Measurements from ENCODE around the gene SPOCK1.

The SPOCK1 gene

DNA sequence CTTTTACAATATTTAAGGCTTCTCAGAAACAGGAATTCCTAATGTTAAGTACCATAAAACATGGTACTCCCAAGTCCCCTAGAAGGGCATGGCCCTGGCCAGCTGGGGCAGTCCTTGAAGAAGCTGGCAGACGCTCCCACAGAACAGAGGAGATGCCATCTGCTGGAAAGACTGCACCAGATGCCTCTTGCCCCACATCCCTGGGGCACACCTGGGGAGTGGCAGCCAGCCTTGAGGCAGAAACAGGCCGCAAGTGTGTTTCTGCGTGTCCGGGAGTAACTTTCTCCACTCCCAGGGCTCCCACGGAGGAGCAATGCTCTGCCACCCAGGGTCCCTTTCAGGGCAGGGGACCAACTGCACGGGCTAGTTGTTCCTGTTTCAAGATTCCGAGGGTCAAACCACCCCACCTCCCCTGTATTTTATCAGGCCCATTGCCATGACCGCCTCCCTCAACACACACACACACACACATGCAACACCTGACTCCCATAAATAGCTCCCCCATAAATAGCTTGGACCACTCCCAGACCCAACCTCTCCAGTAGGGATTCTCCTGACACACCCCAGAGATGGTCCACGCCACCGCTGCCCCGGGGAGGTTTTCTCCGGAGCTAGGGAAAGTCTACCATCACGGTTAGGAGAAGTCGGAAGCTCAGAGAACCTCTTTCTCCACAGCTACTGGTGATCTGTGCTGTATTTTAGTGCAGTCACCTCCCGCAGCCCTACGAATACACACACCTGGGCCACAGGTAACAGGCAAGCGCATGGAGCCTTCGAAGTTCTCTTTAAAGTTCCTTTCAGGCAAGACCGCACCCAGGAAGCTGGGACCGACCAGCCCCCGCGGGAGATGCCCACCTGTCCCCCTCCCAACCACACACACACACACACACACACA lies 1.5 kb downstream of the SPOCK1 start:
- no peak overlapping the region for H3K4me3 ChIP-seq (ENCODE audit: low read length in 2 of 2)
- no peak overlapping the region for H3K9ac ChIP-seq (ENCODE audit: low read depth in 1 of 2, low read length in 2 of 2)
- no peaks in the 10 kb centered on the region for H3K4me1 ChIP-seq (ENCODE audit: control insufficient read depth in 2 of 2, insufficient read depth in 2 of 2, low read length in 2 of 2)
- H3K27me3 ChIP-seq (ENCODE audit: control insufficient read depth in 2 of 2, insufficient read depth in 2 of 2, low read length in 2 of 2), result peaks cover 13 to 18% of the 10 kb centered on the region in 2 donors
- H3K27ac ChIP-seq (ENCODE audit: low read depth in 2 of 2, low read length in 2 of 2), result no peak overlapping the region
- no peaks in the 10 kb centered on the region for H3K36me3 ChIP-seq (ENCODE audit: control insufficient read depth in 2 of 2, insufficient read depth in 2 of 2, low read length in 2 of 2)
- no peaks in the 10 kb centered on the region for H3K9me3 ChIP-seq (ENCODE audit: control insufficient read depth in 2 of 2, low read length in 2 of 2)

DNA sequence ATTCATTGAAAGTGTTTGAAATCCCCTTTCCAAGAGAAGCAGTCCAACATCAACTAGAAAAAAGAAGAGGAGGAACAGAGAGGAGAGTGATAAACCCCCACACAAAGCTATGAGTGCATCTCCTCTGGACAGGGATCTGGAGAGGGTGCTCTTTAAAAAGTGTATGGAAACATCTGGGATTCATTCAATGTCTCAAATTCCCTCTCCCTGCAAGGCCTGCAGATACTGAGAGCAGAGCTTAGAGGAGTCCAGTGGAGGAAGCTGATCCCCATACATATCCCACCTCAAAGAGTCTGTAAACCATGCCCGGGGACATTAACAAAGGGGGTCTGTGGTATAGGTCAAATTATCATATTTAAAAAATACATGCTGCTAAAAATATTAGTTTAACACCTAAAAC lies 2.2 kb downstream of the SPOCK1 start:
- Histone ChIP-seq H3K9me3 (ENCODE audit: control insufficient read depth in 2 of 2, low read length in 2 of 2) (no peaks in the 10 kb centered on the region), H3K36me3 (ENCODE audit: control insufficient read depth in 2 of 2, insufficient read depth in 2 of 2, low read length in 2 of 2) (no peaks in the 10 kb centered on the region), H3K9ac (ENCODE audit: low read depth in 1 of 2, low read length in 2 of 2) (no peak overlapping the region), H3K27ac (ENCODE audit: low read depth in 2 of 2, low read length in 2 of 2) (no peak overlapping the region), H3K27me3 (ENCODE audit: control insufficient read depth in 2 of 2, insufficient read depth in 2 of 2, low read length in 2 of 2) (peaks cover 13 to 18% of the 10 kb centered on the region in 2 donors), H3K4me1 (ENCODE audit: control insufficient read depth in 2 of 2, insufficient read depth in 2 of 2, low read length in 2 of 2) (no peaks in the 10 kb centered on the region), H3K4me3 (ENCODE audit: low read length in 2 of 2) (no peak overlapping the region)

DNA sequence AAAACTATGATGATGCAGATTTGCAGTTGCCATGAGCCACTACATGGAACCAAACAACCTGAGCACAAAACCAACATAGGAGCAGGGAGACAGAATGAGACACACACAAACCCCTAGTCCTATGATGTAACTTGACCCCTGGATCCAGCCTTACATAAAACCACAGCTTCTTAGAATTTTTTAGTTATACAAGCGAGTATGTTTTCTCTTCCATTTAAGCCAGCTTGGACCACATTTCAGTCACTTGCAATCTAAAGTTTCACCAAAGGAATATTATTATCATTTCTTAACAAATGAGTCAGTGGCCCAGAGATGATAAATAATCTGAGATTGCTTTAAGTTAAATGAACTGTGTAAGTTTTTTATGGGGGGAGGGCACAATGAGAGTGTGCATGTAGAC lies 6.8 kb downstream of the SPOCK1 start:
- H3K27me3 ChIP-seq (ENCODE audit: control insufficient read depth in 2 of 2, insufficient read depth in 2 of 2, low read length in 2 of 2), result peaks cover 0 to 6% of the 10 kb centered on the region in 2 donors
- no peak overlapping the region for H3K27ac ChIP-seq (ENCODE audit: low read depth in 2 of 2, low read length in 2 of 2)
- no peaks in the 10 kb centered on the region for H3K36me3 ChIP-seq (ENCODE audit: control insufficient read depth in 2 of 2, insufficient read depth in 2 of 2, low read length in 2 of 2)
- H3K9ac ChIP-seq (ENCODE audit: low read depth in 1 of 2, low read length in 2 of 2), result no peak overlapping the region
- H3K4me1 ChIP-seq (ENCODE audit: control insufficient read depth in 2 of 2, insufficient read depth in 2 of 2, low read length in 2 of 2), result no peaks in the 10 kb centered on the region
- no peaks in the 10 kb centered on the region for H3K9me3 ChIP-seq (ENCODE audit: control insufficient read depth in 2 of 2, low read length in 2 of 2)
- no peak overlapping the region for H3K4me3 ChIP-seq (ENCODE audit: low read length in 2 of 2)

DNA sequence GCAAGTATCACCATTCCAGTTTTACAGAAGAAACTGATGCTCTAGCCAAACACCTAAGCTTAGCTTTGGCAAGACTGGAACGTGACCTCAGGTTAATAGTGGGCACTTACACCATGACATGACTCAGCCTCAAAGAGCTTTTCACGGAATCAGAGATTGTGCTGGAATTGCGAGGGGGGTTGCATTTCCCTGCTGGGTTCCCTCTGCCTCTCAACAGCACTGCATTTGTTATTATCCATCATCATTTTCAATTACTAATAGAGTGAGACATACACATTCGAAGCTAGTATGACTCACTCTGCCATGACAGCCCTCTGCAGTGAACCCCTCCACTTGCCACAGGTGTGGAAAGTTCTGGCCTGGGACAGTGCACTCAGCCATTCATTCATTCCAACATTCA lies 8.0 kb downstream of the SPOCK1 start:
- Histone ChIP-seq H3K9ac (ENCODE audit: low read depth in 1 of 2, low read length in 2 of 2) (no peak overlapping the region), H3K9me3 (ENCODE audit: control insufficient read depth in 2 of 2, low read length in 2 of 2) (no peaks in the 10 kb centered on the region), H3K4me3 (ENCODE audit: low read length in 2 of 2) (no peak overlapping the region), H3K27ac (ENCODE audit: low read depth in 2 of 2, low read length in 2 of 2) (no peak overlapping the region), H3K36me3 (ENCODE audit: control insufficient read depth in 2 of 2, insufficient read depth in 2 of 2, low read length in 2 of 2) (no peaks in the 10 kb centered on the region), H3K27me3 (ENCODE audit: control insufficient read depth in 2 of 2, insufficient read depth in 2 of 2, low read length in 2 of 2) (no peaks in the 10 kb centered on the region), H3K4me1 (ENCODE audit: control insufficient read depth in 2 of 2, insufficient read depth in 2 of 2, low read length in 2 of 2) (no peaks in the 10 kb centered on the region)

DNA sequence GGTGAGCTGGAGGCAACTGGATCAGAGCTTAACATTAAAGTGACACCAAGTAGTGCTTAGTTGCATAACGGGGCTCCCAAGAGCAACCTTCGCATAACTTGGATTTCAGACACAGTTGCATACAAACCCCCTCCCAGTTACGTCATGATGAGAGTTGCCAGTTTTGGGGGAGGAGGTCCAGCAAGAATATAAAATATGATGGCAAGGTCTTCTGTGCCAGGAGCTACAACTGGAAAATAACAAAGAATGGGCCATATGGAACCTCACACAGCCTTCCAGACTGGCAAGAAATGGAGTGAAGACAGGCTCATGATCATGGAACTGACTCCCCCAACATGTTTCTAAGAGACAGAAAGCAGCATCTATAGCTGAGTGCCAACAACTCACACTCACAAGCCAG lies 8.5 kb downstream of the SPOCK1 start:
- Histone ChIP-seq H3K27ac (ENCODE audit: low read depth in 2 of 2, low read length in 2 of 2) (no peak overlapping the region), H3K4me3 (ENCODE audit: low read length in 2 of 2) (no peak overlapping the region), H3K27me3 (ENCODE audit: control insufficient read depth in 2 of 2, insufficient read depth in 2 of 2, low read length in 2 of 2) (no peaks in the 10 kb centered on the region), H3K9ac (ENCODE audit: low read depth in 1 of 2, low read length in 2 of 2) (no peak overlapping the region), H3K36me3 (ENCODE audit: control insufficient read depth in 2 of 2, insufficient read depth in 2 of 2, low read length in 2 of 2) (no peaks in the 10 kb centered on the region), H3K4me1 (ENCODE audit: control insufficient read depth in 2 of 2, insufficient read depth in 2 of 2, low read length in 2 of 2) (no peaks in the 10 kb centered on the region), H3K9me3 (ENCODE audit: control insufficient read depth in 2 of 2, low read length in 2 of 2) (no peaks in the 10 kb centered on the region)

DNA sequence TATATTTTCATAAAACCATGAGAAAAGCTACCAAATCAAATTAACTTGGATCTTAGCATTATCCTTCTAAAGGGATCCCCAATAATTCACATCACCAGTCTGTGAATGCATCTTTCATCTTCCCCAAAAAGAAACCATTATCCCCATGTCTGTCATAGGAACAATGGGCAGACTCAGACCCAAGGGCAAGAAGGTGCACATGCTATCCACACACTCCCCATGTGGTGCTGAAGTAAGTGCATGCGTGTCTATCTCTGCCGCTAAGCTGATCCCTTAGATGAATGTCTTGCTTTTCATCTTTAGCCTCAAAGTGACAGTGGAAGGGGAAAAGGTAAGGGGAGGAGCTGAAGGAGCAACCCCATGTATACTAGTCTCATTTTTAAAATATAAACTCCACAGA lies 10.2 kb downstream of the SPOCK1 start:
- Histone ChIP-seq H3K4me3 (ENCODE audit: low read length in 2 of 2) (no peak overlapping the region), H3K36me3 (ENCODE audit: control insufficient read depth in 2 of 2, insufficient read depth in 2 of 2, low read length in 2 of 2) (no peaks in the 10 kb centered on the region), H3K27ac (ENCODE audit: low read depth in 2 of 2, low read length in 2 of 2) (no peak overlapping the region), H3K9ac (ENCODE audit: low read depth in 1 of 2, low read length in 2 of 2) (no peak overlapping the region), H3K4me1 (ENCODE audit: control insufficient read depth in 2 of 2, insufficient read depth in 2 of 2, low read length in 2 of 2) (no peaks in the 10 kb centered on the region), H3K27me3 (ENCODE audit: control insufficient read depth in 2 of 2, insufficient read depth in 2 of 2, low read length in 2 of 2) (no peaks in the 10 kb centered on the region), H3K9me3 (ENCODE audit: control insufficient read depth in 2 of 2, low read length in 2 of 2) (no peaks in the 10 kb centered on the region)

DNA sequence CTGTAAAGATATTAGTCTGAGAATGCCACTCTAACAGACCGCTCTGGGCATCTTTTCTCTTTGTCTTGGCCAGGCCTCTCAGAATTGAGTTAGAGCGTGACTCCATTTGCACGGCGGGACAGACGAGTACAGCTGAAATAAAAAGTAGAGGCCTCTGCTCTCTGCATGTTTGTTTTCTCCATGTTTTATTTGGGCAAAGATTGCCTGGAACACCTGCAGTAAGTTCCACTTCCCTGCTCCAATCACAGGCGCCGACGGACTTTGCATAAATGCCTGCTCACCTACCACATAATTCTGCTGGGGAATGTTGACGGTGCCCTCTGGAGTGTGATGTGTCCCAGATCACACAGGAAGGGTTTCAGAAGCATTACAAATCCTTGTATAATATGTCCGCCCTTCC lies 10.6 kb downstream of the SPOCK1 start:
- Histone ChIP-seq H3K36me3 (ENCODE audit: control insufficient read depth in 2 of 2, insufficient read depth in 2 of 2, low read length in 2 of 2) (no peaks in the 10 kb centered on the region), H3K9ac (ENCODE audit: low read depth in 1 of 2, low read length in 2 of 2) (no peak overlapping the region), H3K4me3 (ENCODE audit: low read length in 2 of 2) (no peak overlapping the region), H3K9me3 (ENCODE audit: control insufficient read depth in 2 of 2, low read length in 2 of 2) (no peaks in the 10 kb centered on the region), H3K27ac (ENCODE audit: low read depth in 2 of 2, low read length in 2 of 2) (no peak overlapping the region), H3K4me1 (ENCODE audit: control insufficient read depth in 2 of 2, insufficient read depth in 2 of 2, low read length in 2 of 2) (no peaks in the 10 kb centered on the region), H3K27me3 (ENCODE audit: control insufficient read depth in 2 of 2, insufficient read depth in 2 of 2, low read length in 2 of 2) (no peaks in the 10 kb centered on the region)

DNA sequence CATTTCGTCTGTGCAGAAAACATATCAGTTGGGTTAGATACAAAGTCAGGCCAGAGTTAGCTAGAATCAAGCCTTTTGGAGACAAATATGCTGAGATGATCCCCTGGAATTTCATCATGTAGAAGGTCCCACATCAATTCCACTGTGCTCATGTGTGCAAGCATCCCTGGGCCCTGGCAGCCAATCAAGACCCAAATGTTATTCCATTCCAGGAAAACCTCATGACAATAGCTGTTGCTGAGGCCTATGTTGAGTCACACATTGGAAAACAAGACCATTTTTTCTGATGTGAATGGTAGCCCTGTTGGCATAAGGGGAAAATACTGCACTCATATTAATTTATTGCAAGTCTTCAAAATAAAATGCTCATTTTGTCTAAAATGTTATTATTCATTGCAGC lies 11.5 kb downstream of the SPOCK1 start:
- no peaks in the 10 kb centered on the region for H3K4me1 ChIP-seq (ENCODE audit: control insufficient read depth in 2 of 2, insufficient read depth in 2 of 2, low read length in 2 of 2)
- no peaks in the 10 kb centered on the region for H3K27me3 ChIP-seq (ENCODE audit: control insufficient read depth in 2 of 2, insufficient read depth in 2 of 2, low read length in 2 of 2)
- no peak overlapping the region for H3K4me3 ChIP-seq (ENCODE audit: low read length in 2 of 2)
- H3K36me3 ChIP-seq (ENCODE audit: control insufficient read depth in 2 of 2, insufficient read depth in 2 of 2, low read length in 2 of 2), result no peaks in the 10 kb centered on the region
- H3K9ac ChIP-seq (ENCODE audit: low read depth in 1 of 2, low read length in 2 of 2), result no peak overlapping the region
- H3K9me3 ChIP-seq (ENCODE audit: control insufficient read depth in 2 of 2, low read length in 2 of 2), result no peaks in the 10 kb centered on the region
- no peak overlapping the region for H3K27ac ChIP-seq (ENCODE audit: low read depth in 2 of 2, low read length in 2 of 2)

DNA sequence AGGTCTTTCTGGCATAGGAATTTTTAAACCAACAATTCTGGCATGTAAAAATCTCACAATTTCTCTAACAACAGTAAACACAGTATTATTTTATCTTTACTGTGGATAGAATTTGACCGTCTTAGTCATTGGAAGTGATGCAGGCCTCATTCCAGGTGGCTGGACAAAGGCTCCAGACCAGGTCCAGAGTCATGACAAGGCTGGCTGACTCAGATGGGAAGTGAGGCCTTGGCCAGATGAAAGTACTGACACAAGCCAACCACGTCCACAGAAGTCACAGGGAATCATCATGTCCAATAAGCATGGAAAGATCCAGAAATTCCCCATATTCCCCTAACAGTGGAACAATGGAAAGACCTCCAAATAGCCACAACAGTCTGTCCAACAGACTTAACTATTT lies 12.4 kb downstream of the SPOCK1 start:
- Histone ChIP-seq H3K9me3 (ENCODE audit: control insufficient read depth in 2 of 2, low read length in 2 of 2) (no peaks in the 10 kb centered on the region), H3K9ac (ENCODE audit: low read depth in 1 of 2, low read length in 2 of 2) (no peak overlapping the region), H3K36me3 (ENCODE audit: control insufficient read depth in 2 of 2, insufficient read depth in 2 of 2, low read length in 2 of 2) (no peaks in the 10 kb centered on the region), H3K4me1 (ENCODE audit: control insufficient read depth in 2 of 2, insufficient read depth in 2 of 2, low read length in 2 of 2) (no peaks in the 10 kb centered on the region), H3K4me3 (ENCODE audit: low read length in 2 of 2) (no peak overlapping the region), H3K27ac (ENCODE audit: low read depth in 2 of 2, low read length in 2 of 2) (no peak overlapping the region), H3K27me3 (ENCODE audit: control insufficient read depth in 2 of 2, insufficient read depth in 2 of 2, low read length in 2 of 2) (no peaks in the 10 kb centered on the region)

DNA sequence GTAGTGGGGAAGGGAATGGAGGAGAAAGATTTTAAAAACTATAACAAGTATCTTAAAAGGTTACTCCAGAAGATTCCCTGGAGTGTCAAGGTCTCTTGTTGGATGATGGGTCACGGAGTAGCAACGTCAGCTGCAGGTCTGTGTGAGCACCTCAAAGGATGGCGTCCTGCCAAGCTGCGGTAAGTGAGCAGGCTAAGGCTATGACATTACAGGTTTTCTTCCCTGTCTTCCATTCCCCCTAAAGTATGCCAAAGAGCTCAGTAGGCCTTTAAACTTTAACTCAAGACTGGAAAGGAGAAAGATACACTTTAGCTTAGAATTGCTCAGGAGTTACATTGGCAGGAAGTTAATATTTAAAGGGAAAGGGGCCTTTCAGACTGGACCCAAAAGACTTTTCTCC lies 17.5 kb downstream of the SPOCK1 start:
- Histone ChIP-seq H3K4me3 (ENCODE audit: low read length in 2 of 2) (no peak overlapping the region), H3K36me3 (ENCODE audit: control insufficient read depth in 2 of 2, insufficient read depth in 2 of 2, low read length in 2 of 2) (no peaks in the 10 kb centered on the region), H3K9ac (ENCODE audit: low read depth in 1 of 2, low read length in 2 of 2) (no peak overlapping the region), H3K4me1 (ENCODE audit: control insufficient read depth in 2 of 2, insufficient read depth in 2 of 2, low read length in 2 of 2) (no peaks in the 10 kb centered on the region), H3K27ac (ENCODE audit: low read depth in 2 of 2, low read length in 2 of 2) (no peak overlapping the region), H3K27me3 (ENCODE audit: control insufficient read depth in 2 of 2, insufficient read depth in 2 of 2, low read length in 2 of 2) (no peaks in the 10 kb centered on the region), H3K9me3 (ENCODE audit: control insufficient read depth in 2 of 2, low read length in 2 of 2) (no peaks in the 10 kb centered on the region)

All from mucosa of rectum (tissue), 2 donors.